Measurements from ENCODE around the gene EEIG1. TPM values are rescaled to one million over a fixed set of nuclear protein-coding genes. Genes with fewer than 3 reads are reported as not detected.
A peak's percentile ranks its signal among the peaks of the same experiment; 100 is the strongest.

Gene EEIG1
- total RNA-seq, 1 experiment from 2014 or later = 52.3 TPM

- peak overlapping the region; percentile 35 for H3K27ac ChIP-seq (ENCODE audit: insufficient read length, low read depth, low read length)
- WGBS (ENCODE audit: extremely low coverage, insufficient read length, low lambda C conversion rate) = no CpG with 5 or more reads among the region's 11 CpGs
- H2BK12ac ChIP-seq (ENCODE audit: insufficient read length, low read depth, low read length) = peak overlapping the region; percentile 31
- H2BK20ac ChIP-seq (ENCODE audit: low read depth, low read length, poor library complexity, severe bottlenecking) = no peak overlapping the region
- H4K20me1 ChIP-seq (ENCODE audit: control insufficient read depth, insufficient read depth, insufficient read length) = no peaks in the 10 kb centered on the region
- DNase-seq = no peak
- peak overlapping the region; percentile 10 for H4K5ac ChIP-seq (ENCODE audit: insufficient read length, low read depth, low read length)
- H4K8ac ChIP-seq (replicated peaks; ENCODE audit: insufficient read length, low read depth, low read length) = no peak overlapping the region
- peak overlapping the region; percentile 36 for H3K9ac ChIP-seq (ENCODE audit: extremely low read depth, insufficient read length, low read length)
- 0 out of 2 replicates have a peak overlapping the region, but pooled peaks have one; percentile 70 for H3K14ac ChIP-seq (ENCODE audit: insufficient read depth, low read length)
- peak overlapping the region; percentile 97 to 99 (median 98); a peak in 5 of 7 replicates for H3K27ac Mint-ChIP-seq
- peak overlapping the region; percentile 69 for H3K4ac ChIP-seq (ENCODE audit: low read depth, low read length)
- no peak overlapping the region for H3K56ac ChIP-seq (ENCODE audit: insufficient read length, low read depth, low read length)
- H2BK5ac ChIP-seq (ENCODE audit: insufficient read length, low read length) = no peak overlapping the region
- no peak overlapping the region for H4K91ac ChIP-seq (ENCODE audit: insufficient read length, low read depth, low read length)
- H3K27me3 Mint-ChIP-seq (ENCODE audit: low read depth) = no peaks in the 10 kb centered on the region
- peak overlapping the region; percentile 66 for H3K4me2 ChIP-seq (ENCODE audit: insufficient read depth, insufficient read length, low read length)
- no peaks in the 10 kb centered on the region for H3K27me3 ChIP-seq (ENCODE audit: insufficient read depth, low read length)
- H3K9me3 ChIP-seq (ENCODE audit: control insufficient read depth, low read depth, low read length) = no peaks in the 10 kb centered on the region
- no peaks in the 10 kb centered on the region; a peak in 1 of 7 replicates for H3K36me3 Mint-ChIP-seq (ENCODE audit: insufficient read depth in 1 of 3, low read depth in 3 of 3)
- TF ChIP-seq CTCF (conservative IDR thresholded peaks at IDR 0.05) = no peak
- H3K4me1 ChIP-seq (ENCODE audit: insufficient read depth, low read length) = peaks cover 7% of the 10 kb centered on the region
- H3K23ac ChIP-seq (ENCODE audit: insufficient read length, low read depth, low read length) = no peak overlapping the region
- H3K9me3 Mint-ChIP-seq = no peaks in the 10 kb centered on the region
- peaks cover 19% of the 10 kb centered on the region for H3K23me2 ChIP-seq (ENCODE audit: insufficient read length, low read depth, low read length, poor library complexity, severe bottlenecking)
- no peak overlapping the region for H3T11ph ChIP-seq (ENCODE audit: low read length)
- H2BK15ac ChIP-seq (ENCODE audit: low read depth, low read length) = no peak overlapping the region
- no peaks in the 10 kb centered on the region for H3K79me1 ChIP-seq (ENCODE audit: insufficient read depth, low read depth, low read length, poor library complexity, severe bottlenecking)
- H2BK120ac ChIP-seq (ENCODE audit: low read depth, low read length, poor library complexity, severe bottlenecking) = peak overlapping the region; percentile 56
- peak overlapping the region; percentile 32 for H3K18ac ChIP-seq (ENCODE audit: insufficient read length, low read depth, low read length)
- H2AFZ ChIP-seq (ENCODE audit: low read length) = no peak overlapping the region
- H2AK5ac ChIP-seq (ENCODE audit: insufficient read length, low read length) = no peak overlapping the region
- peak overlapping the region; percentile 68 to 78 for H3K4me3 Mint-ChIP-seq
- H3K79me2 ChIP-seq (ENCODE audit: insufficient read depth, low read length) = peaks cover 16% of the 10 kb centered on the region; the same call in 1 of the 2 replicates
- peaks cover 35 to 51% of the 10 kb centered on the region in 2 experiments for H3K4me1 Mint-ChIP-seq
Measured at GRCh38 chr9:127981559-127982121, 851 bp upstream of the EEIG1 start.

All from H9 (cell line).